Erythroblast (primary cell): ENCODE measurements around the gene IRF5.

Experiments used
- GATA1 ChIP-seq: IDR thresholded peaks from 2 replicates; pipeline ENCODE4 v1.6.1; 2011; ENCODE audit warnings: low read depth, mild to moderate bottlenecking, control low read depth, low read length, moderate library complexity
- POLR2A ChIP-seq: IDR thresholded peaks from 2 replicates; pipeline ENCODE4 v1.6.1; 2011; ENCODE audit warnings: mild to moderate bottlenecking, low read length

- TF ChIP-seq POLR2A (no peak), GATA1 (no peak)
Observed at GRCh38 chr7:128941323-128941890, 3.7 kb downstream of the IRF5 start.
